Hypothalamus (tissue), 51 donors: Measurements from ENCODE around the gene CYB5R3.
"Not testable (repeated sequence)": the region's sequence is repeated elsewhere in the genome, so short reads cannot be mapped to it uniquely, and the experiment has no call there.

ENCODE experiments used
- DNase-seq, 51 donors: peaks; one replicate each; lab custom pipeline; 2025; lab: John Stamatoyannopoulos, UW

Gene CYB5R3

DNA sequence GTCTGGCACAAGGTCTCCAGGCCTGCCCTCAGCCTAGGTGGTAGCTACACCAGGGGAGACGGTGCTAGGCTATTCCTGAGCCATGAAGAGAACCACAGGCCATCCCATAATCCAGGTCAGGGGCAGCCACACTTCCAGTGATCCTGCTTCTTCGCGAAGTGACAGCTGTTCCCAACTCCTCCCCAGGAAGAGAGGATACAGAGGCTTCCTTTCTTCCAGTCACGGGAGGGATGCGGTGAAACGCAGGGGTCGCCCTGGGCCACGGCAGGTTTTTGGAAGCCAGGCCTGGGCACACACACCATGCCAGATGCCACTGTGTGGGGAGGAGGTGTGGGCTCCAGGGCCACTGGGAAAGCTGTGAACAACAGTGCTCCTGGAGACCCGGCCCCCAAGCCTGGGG lies 72.1 kb downstream of the CYB5R3 start:
- DNase-seq = not testable (repeated sequence)

DNA sequence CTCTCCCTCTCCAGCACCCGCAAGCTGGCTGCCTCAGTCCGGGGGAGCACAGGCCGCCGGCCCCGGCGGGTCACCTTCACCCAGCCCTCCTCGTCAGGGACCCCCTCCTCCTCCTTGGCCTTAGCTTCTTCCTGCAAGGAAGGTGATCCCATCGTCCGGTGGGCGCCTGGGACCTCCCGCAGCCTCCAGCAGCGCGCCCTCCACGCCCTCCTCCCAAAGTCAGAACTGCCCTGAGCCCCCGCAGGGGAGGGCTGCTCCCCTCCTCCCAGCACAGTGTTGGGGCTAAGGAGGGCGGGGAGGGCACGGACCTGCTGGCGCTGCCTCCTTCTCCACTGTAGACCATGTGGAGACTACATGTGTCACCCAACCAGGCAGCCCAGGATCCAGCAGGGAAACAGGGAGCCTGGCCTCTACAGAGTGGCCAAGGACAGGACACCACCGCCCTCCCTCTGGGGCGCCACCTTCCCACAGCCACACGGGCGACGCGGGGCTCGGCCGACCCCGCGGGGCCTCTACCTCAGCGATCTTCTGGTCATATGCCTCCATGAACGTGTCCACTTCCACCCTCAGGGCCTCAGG lies 73.1 kb downstream of the CYB5R3 start:
- DNase-seq = not testable (repeated sequence)

DNA sequence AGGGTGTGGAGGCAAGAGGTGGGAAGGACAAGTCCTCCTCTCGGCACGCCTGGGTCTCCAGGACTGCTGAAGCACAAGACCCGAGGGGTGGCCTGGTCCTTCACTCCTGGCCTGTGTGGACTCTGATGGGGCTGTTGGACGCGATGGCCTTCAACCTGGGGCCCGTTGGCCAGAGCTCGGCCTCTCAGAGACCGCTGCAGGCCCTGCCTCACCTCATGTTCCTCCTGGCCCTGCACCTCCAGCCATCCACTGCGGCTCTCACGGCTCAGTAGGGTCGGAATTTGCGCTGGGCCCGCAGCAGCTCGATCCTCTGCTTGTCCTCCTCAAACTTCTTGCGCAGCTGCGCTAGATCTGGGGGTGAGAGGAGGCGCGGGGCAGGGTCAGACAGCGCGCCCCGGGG lies 74.7 kb downstream of the CYB5R3 start:
- not testable (repeated sequence) for DNase-seq

- DNase-seq = not testable (repeated sequence)
Observed at GRCh38 chr22:42574046-42574445, 75.1 kb downstream of the CYB5R3 start.

- not testable (repeated sequence) for DNase-seq
Observed at GRCh38 chr22:42571068-42571467, 78.1 kb downstream of the CYB5R3 start.

GRCh38 chr22:42570580-42570979 lies 78.6 kb downstream of the CYB5R3 start:
- not testable (repeated sequence) for DNase-seq

DNA sequence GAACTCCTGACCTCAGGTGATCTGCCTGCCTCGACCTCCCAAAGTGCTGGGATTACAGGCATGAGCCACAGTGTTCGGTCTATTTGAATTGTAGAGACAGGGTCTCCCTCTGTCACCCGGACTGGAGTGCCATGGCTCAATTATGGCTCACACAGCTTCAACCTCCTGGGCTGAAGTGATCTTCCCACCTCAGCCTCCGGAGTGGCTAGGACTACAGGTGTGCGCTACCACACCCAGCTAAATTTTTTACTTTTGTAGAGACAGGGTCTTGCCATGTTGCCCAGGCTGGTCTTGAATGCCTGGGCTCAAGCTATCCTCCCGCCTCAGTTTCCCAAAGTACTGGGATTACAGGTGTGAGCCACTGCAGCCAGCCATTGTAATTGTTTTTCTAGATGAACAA lies 81.2 kb downstream of the CYB5R3 start:
- DNase-seq = not testable (repeated sequence)
